NCI-H128 (cell line): ENCODE measurements around the gene PLAGL2.

ENCODE experiments used
- DNase-seq: peaks from one replicate; lab custom pipeline; 2025; ENCODE audit not compliant: unreplicated experiment; lab: John Stamatoyannopoulos, UW

The PLAGL2 gene

DNA sequence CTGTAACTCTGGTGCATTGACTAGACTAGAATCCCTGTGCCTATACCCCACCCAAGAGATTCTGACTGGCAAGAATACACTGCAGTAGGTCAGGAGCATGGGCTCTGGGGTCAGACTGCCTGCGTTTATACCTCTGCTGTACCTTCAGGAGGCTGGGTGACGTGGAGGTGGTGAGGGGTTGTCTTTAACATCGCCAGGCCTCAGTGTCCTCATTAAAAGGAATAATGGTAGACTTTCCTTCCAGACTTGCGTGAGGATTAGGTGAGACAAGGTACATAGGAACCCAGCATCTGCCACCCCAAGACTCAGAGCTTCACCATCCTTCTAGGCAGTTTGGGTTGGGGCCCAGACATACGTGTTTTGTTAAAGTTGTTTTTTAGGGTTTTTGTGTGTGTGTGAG is 53.8 kb downstream of the PLAGL2 start:
- no peak for DNase-seq

- no peak for DNase-seq
Measured at GRCh38 chr20:32153156-32153665, 54.3 kb downstream of the PLAGL2 start.

- DNase-seq, result no peak
Measured at GRCh38 chr20:32152421-32153155, 55.0 kb downstream of the PLAGL2 start.

DNA sequence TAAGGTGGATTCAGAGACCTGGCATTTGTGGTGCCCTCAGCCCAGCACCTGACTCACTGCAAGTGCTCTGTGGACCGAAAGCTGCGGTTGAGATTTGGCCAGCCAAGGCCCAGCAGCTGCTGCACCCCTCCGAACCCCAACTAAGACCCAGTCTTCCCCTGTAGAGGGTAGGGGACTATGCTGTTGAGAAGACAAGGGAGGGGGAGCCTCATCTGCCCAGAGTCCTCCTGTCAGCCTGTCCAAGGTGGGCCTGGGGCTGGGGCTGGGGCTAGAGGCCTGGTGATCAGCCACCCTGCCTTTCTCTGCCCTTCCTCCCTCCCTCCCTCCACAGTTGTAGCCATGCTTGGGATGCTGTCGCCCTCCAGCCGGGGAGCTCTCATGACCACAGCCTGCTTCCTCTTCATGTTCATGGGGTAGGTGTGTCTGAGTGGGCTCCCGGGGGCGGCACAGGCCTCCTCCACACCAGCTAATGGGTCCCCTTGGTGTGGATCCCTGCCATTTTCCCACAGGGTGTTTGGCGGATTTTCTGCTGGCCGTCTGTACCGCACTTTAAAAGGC is 57.2 kb downstream of the PLAGL2 start:
- DNase-seq, result no peak

DNA sequence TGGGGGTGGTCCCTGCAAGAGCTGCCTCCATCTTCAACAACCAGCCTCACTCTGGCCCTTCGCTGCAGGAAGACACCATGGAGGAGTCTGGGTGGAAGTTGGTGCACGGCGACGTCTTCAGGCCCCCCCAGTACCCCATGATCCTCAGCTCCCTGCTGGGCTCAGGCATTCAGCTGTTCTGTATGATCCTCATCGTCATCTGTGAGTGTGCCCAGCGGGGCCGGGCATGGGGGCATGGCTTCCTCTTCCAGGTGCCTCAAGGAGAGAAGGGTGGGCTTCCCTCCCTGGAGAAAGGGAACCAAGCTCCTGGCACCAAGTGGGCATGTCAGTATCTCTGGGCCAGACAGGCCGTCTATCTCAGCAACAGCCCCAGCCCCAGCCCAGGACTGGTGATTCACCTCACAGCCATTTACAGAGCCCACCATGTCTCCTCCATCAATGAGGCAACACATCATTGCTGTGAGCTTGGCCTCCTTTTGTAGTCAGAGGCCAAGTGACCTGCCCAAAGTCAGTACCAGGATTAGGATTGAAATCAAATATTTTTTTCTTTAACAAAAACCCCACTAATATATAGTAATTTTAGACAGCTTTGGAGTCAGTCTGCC is 57.9 kb downstream of the PLAGL2 start:
- no peak for DNase-seq

DNA sequence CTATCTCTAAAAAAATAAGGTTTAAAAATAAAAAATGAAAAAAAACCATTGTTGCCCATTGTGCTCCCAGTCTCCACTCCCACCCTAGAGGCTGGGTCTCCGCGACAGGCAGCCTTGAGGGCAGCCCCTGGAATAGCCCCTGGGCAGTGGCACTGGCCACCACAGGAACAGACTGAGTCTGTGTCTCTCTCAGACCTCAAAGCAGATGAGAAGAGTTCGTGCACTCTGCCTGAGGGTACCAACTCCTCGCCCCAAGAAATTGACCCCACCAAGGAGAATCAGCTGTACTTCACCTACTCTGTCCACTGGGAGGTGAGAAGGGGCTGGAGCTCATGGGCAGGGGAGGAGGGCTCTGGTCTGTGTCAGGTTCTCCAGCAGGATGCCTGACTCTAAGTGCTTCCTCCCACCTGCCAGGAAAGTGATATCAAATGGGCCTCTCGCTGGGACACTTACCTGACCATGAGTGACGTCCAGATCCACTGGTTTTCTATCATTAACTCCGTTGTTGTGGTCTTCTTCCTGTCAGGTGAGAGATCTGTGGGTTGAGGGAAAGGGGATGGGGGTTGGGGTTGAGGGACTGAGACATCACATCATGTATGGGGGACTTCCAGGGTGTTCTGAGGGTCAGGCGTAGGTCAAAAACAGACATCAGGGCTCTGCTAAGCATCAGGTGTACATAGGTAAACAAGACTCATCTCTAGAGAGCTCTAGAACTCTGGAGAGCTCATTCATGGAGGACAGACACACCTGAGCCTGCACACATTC is 62.5 kb downstream of the PLAGL2 start:
- DNase-seq, result no peak

- DNase-seq, result no peak
Measured at GRCh38 chr20:32142991-32143390, 64.6 kb downstream of the PLAGL2 start.
